IMR-90 (cell line): ENCODE results near the gene MEIS2. TPM values are rescaled to one million over a fixed set of nuclear protein-coding genes. Genes with fewer than 3 reads are reported as not detected.

Source experiments
- ATAC-seq: fragments of 200-7000 bp; cut with Tn5 transposase; 2 replicates; pipeline ENCODE4 v1.9.1; 2020; ENCODE audit warnings: low read depth, mild to moderate bottlenecking, moderate library complexity
- BruUV-seq: library from RNA; stranded (reverse); fragments of 400-500 nt; replicated peaks from 2 replicates; lab custom pipeline; 2021; lab: Mats Ljungman, UMichigan
- CTCF ChIA-PET: fragments of 300-600 bp; formaldehyde crosslinking; extraction: SDS; loops from one replicate; lab custom pipeline; 2021; ENCODE audit warnings: antibody characterized with exemption; lab: Yijun Ruan, JAX
- POLR2A ChIA-PET: fragments of 300-600 bp; sonication (Branson Sonifier 250); formaldehyde crosslinking; loops from one replicate; lab custom pipeline; 2022; ENCODE audit warnings: antibody characterized with exemption; ENCODE audit not compliant: unreplicated experiment; lab: Charles Lee
- DNase-seq: peaks from one replicate; pipeline ENCODE4 v3.0.0; 2013
- H2AFZ ChIP-seq: replicated peaks from 2 replicates; pipeline ENCODE3; 2013; ENCODE audit warnings: low read length, mild to moderate bottlenecking; ENCODE audit not compliant: poor library complexity
- H2AK5ac ChIP-seq: 2 replicates; pipeline ENCODE4 v1.6.1; 2013; ENCODE audit warnings: low read depth, low read length, inconsistent platforms
- H2AK9ac ChIP-seq: replicated peaks from 2 replicates; pipeline ENCODE3; 2013; ENCODE audit warnings: mild to moderate bottlenecking, low read depth, low read length, moderate library complexity; ENCODE audit not compliant: poor library complexity
- H2BK120ac ChIP-seq: 2 replicates; pipeline ENCODE4 v1.6.1; 2013; ENCODE audit warnings: low read depth, low read length, inconsistent platforms
- H2BK15ac ChIP-seq: 3 replicates; pipeline ENCODE4 v1.6.1; 2013; ENCODE audit warnings: low read depth, low read length, inconsistent platforms
- H2BK20ac ChIP-seq: 2 replicates; pipeline ENCODE4 v1.6.1; 2013; ENCODE audit warnings: low read depth, mild to moderate bottlenecking, inconsistent platforms, low read length, moderate library complexity
- H2BK5ac ChIP-seq: 2 replicates; pipeline ENCODE4 v1.6.1; 2013; ENCODE audit warnings: mild to moderate bottlenecking, low read depth, low read length, inconsistent platforms; ENCODE audit not compliant: poor library complexity, severe bottlenecking
- H3K14ac ChIP-seq: replicated peaks from 2 replicates; pipeline ENCODE4 v1.6.1; 2013; ENCODE audit warnings: low read depth, low read length, inconsistent platforms
- H3K18ac ChIP-seq: 2 replicates; pipeline ENCODE4 v1.6.1; 2013; ENCODE audit warnings: low read depth, low read length, control low read depth
- H3K23ac ChIP-seq: 2 replicates; pipeline ENCODE4 v1.6.1; 2013; ENCODE audit warnings: low read depth, low read length, inconsistent platforms
- H3K27ac ChIP-seq: 2 replicates; pipeline ENCODE4 v1.5.1; 2013; ENCODE audit warnings: mild to moderate bottlenecking, control low read depth, low read length; ENCODE audit not compliant: insufficient read depth
- H3K27me3 ChIP-seq: 2 replicates; pipeline ENCODE4 v1.6.1; 2013; ENCODE audit warnings: low read length; ENCODE audit not compliant: control insufficient read depth, insufficient read depth
- H3K36me3 ChIP-seq: 2 replicates; pipeline ENCODE4 v1.6.1; 2013; ENCODE audit warnings: low read length, mixed read lengths; ENCODE audit not compliant: control insufficient read depth, insufficient read depth
- H3K4ac ChIP-seq: 2 replicates; pipeline ENCODE4 v1.6.1; 2013; ENCODE audit warnings: low read depth, low read length, inconsistent platforms
- H3K4me1 ChIP-seq: 2 replicates; pipeline ENCODE4 v1.6.1; 2013; ENCODE audit warnings: low read length, mixed read lengths; ENCODE audit not compliant: control insufficient read depth, insufficient read depth
- H3K4me2 ChIP-seq: 2 replicates; pipeline ENCODE4 v1.6.1; 2013; ENCODE audit warnings: low read depth, mild to moderate bottlenecking, control low read depth, low read length, moderate library complexity
- H3K4me3 ChIP-seq: 2 replicates; pipeline ENCODE4 v1.5.1; 2013; ENCODE audit warnings: low read depth, mild to moderate bottlenecking, control low read depth, low read length, moderate library complexity; ENCODE audit not compliant: insufficient read depth
- H3K56ac ChIP-seq: 2 replicates; pipeline ENCODE4 v1.6.1; 2013; ENCODE audit warnings: low read length, inconsistent platforms; ENCODE audit not compliant: insufficient read depth; ENCODE audit errors: extremely low read depth
- H3K79me1 ChIP-seq, 2 experiments: 2 replicates each; pipeline ENCODE4 v1.6.1; 2013; ENCODE audit warnings: low read length in 2 of 2, inconsistent platforms in 1 of 2, low read depth in 1 of 2
- H3K9ac ChIP-seq: 2 replicates; pipeline ENCODE4 v1.6.1; 2013; ENCODE audit warnings: low read depth, low read length, control low read depth
- H3K9me1 ChIP-seq: 2 replicates; pipeline ENCODE4 v1.6.1; 2013; ENCODE audit warnings: low read length, inconsistent platforms; ENCODE audit not compliant: insufficient read depth
- H3K9me3 ChIP-seq: 2 replicates; pipeline ENCODE4 v1.6.1; 2013; ENCODE audit warnings: low read length; ENCODE audit not compliant: control insufficient read depth, insufficient read depth
- H4K20me1 ChIP-seq: 2 replicates; pipeline ENCODE4 v1.6.1; 2013; ENCODE audit warnings: low read length, inconsistent platforms; ENCODE audit not compliant: insufficient read depth
- H4K5ac ChIP-seq: 2 replicates; pipeline ENCODE4 v1.6.1; 2013; ENCODE audit warnings: mild to moderate bottlenecking, low read depth, low read length, control low read depth
- H4K8ac ChIP-seq, 2 experiments: 2 replicates each; pipeline ENCODE4 v1.6.1; 2013; ENCODE audit warnings: low read depth in 2 of 2, low read length in 2 of 2, control low read depth in 1 of 2, inconsistent platforms in 1 of 2
- H4K91ac ChIP-seq: 2 replicates; pipeline ENCODE4 v1.6.1; 2013; ENCODE audit warnings: low read depth, low read length, inconsistent platforms; ENCODE audit not compliant: insufficient read depth
- BHLHE40 ChIP-seq: fragments of 150-350 bp; IDR thresholded peaks from 2 replicates; pipeline ENCODE4 v1.6.1; 2016; ENCODE audit warnings: mild to moderate bottlenecking, low read depth, low read length
- CEBPB ChIP-seq: IDR thresholded peaks from 2 replicates; pipeline ENCODE4 v1.6.1; 2012; ENCODE audit warnings: low read depth, low read length, improper control_type of control experiment
- FOS ChIP-seq: fragments of 150-350 bp; IDR thresholded peaks from 2 replicates; pipeline ENCODE4 v1.6.1; 2016; ENCODE audit warnings: low read depth, low read length
- MAFK ChIP-seq: IDR thresholded peaks from 2 replicates; pipeline ENCODE4 v1.6.1; 2012; ENCODE audit warnings: low read depth, low read length, improper control_type of control experiment
- MAZ ChIP-seq: IDR thresholded peaks from 2 replicates; pipeline ENCODE4 v1.6.1; 2012; ENCODE audit warnings: low read depth, mild to moderate bottlenecking, low read length, improper control_type of control experiment, moderate library complexity, borderline replicate concordance
- RAD21 ChIP-seq: IDR thresholded peaks from 2 replicates; pipeline ENCODE4 v1.6.1; 2012; ENCODE audit warnings: low read length, improper control_type of control experiment
- RCOR1 ChIP-seq: IDR thresholded peaks from 2 replicates; pipeline ENCODE4 v1.6.1; 2012; ENCODE audit warnings: mild to moderate bottlenecking, low read length, improper control_type of control experiment; ENCODE audit not compliant: insufficient replicate concordance
- RFX5 ChIP-seq: IDR thresholded peaks from 2 replicates; pipeline ENCODE4 v1.8.0; 2012; ENCODE audit warnings: low read depth, mild to moderate bottlenecking, low read length, moderate library complexity
- WGBS, 2 experiments: methylation state at CpG; one replicate each; pipeline versions ENCODE4 v1.1.5 to v1.1.7; 2013; ENCODE audit warnings: missing lambda C conversion rate in 2 of 2; ENCODE audit not compliant: insufficient read length in 1 of 2; ENCODE audit errors: extremely low coverage in 2 of 2; 5-methylcytosine and 5-hydroxymethylcytosine counted together
- dilution Hi-C: fragments of 300-500 bp; cut with HindIII; formaldehyde crosslinking; loops from one replicate; pipeline ENCODE4 v1.14.3; 2018; ENCODE audit warnings: low sequenced_read_pairs; ENCODE audit not compliant: unreplicated experiment
- in situ Hi-C: fragments of 300-500 bp; cut with MboI; formaldehyde crosslinking; loops from 3 replicates; pipeline ENCODE4 v1.14.3; 2019; ENCODE audit warnings: low sequenced_read_pairs, inconsistent platforms, mixed read lengths
- intact Hi-C: fragments of 100-400 bp; cut with micrococcal nuclease; formaldehyde crosslinking; loops from 2 replicates; pipeline ENCODE4 v1.10.0; 2022
- polyA plus RNA-seq, 3 experiments: library from polyadenylated mRNA; depleted of rRNA; stranded (reverse); fragments of >200 nt; gene quantifications; 2 replicates each; pipeline ENCODE4 v1.2.3, GENCODE V29; 2012; ENCODE audit warnings: low replicate concordance in 1 of 3
- total RNA-seq: library from RNA; depleted of rRNA; stranded (reverse); fragments of >200 nt; gene quantifications from 2 replicates; pipeline ENCODE4 v1.2.3, GENCODE V29; 2012
- TF ChIP-seq, protein P1 (sequence below): fragments of 150-350 bp; IDR thresholded peaks from 2 replicates; pipeline ENCODE4 v1.6.1; 2017; ENCODE audit warnings: mild to moderate bottlenecking, antibody characterized with exemption, low read length, low read depth

The MEIS2 gene
- total and polyA plus RNA-seq, 2 of the 4 experiments (the other 2 are of a cell fraction) = 70.1 to 71.3 TPM

DNA sequence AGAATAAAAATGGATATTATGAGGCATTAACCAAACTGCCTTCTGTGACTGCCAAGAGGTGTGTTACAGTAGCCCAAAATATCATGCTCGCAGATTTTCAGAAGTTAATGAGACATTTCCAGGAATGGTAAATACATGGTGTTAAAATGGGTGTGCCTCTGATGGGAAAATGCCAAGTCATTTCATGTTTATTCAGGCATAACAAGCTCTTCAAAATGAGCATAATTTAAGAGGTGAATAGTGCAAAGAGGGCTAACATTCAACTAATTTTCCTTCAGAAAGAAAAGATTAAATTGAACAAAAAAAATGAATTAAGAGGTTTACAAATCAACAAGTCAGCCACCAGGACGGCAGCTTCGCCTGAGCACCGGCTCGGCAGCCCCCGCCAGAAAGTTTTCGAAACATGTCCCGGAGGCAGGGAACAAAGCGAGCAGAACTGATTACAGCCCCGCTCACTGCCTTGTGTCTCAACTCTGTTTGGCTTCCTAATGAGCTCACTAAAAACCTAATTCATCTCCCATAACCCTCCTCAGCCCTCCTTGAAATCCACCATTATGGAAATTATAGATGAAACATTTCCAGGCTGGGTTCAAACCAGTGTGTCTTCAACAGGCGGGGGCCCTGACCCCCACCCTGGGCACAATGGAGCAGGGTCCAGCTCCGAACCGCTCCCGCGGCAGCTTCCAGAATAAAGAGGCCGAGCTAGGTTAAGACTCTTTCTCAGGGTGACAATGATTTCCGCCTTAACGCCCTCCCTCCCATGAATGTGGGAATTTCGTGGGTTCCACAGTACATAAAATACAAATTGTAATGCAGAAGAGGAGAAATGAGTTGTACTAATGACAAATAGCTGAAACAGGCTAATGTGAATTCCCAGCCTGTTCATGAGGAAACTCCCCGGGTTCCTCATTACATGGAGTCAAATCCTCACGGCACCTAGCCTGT lies 43.9 kb downstream of the MEIS2 start (continued):
- TF ChIP-seq, protein P1, sequence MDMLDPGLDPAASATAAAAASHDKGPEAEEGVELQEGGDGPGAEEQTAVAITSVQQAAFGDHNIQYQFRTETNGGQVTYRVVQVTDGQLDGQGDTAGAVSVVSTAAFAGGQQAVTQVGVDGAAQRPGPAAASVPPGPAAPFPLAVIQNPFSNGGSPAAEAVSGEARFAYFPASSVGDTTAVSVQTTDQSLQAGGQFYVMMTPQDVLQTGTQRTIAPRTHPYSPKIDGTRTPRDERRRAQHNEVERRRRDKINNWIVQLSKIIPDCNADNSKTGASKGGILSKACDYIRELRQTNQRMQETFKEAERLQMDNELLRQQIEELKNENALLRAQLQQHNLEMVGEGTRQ = no peak
- TF ChIP-seq RFX5 = no peak

DNA sequence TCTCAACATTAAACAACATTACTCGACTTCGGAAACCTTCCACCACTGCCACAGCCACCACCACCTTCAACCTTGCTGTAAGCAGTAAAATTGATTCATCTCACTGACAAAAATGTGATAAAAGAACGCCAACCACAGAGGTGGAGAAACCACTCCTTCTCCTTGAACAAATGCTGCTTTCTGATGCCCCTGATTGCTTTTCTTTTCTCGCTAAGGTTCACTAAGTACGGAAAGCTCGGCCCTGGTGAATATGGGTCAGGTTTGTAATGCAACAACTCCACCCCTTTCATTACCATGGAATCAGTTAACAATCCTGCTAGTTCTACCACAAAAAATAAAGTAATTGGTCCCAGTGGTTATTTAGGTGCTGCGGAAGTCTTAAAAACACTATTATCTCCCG lies 44.9 kb downstream of the MEIS2 start:
- Histone ChIP-seq H3K18ac (no peak overlapping the region), H2BK20ac (no peak overlapping the region), H3K4ac (no peak overlapping the region), H3K27me3 (no peaks in the 10 kb centered on the region), H2BK120ac (no peak overlapping the region), H2BK5ac (no peak overlapping the region), H3K27ac (no peak overlapping the region), H3K14ac (no peak overlapping the region), H3K79me1 (peaks cover 38 to 71% of the 10 kb centered on the region in 2 experiments), H2AK5ac (0 out of 2 replicates have a peak overlapping the region, but pooled peaks have one; percentile 4), H4K20me1 (no peaks in the 10 kb centered on the region), H4K5ac (no peak overlapping the region), H3K23ac (no peak overlapping the region), H3K9ac (no peak overlapping the region), H3K4me1 (peaks cover 11% of the 10 kb centered on the region), H4K8ac (no peak overlapping the region), H3K4me2 (no peak overlapping the region), H3K9me3 (no peaks in the 10 kb centered on the region), H3K36me3 (no peaks in the 10 kb centered on the region; the same call in none of the 2 replicates), H3K9me1 (peaks cover 6% of the 10 kb centered on the region), H3K56ac (no peak overlapping the region), H2AK9ac (no peak overlapping the region), H3K4me3 (no peak overlapping the region), H4K91ac (no peak overlapping the region), H2AFZ (no peak overlapping the region), H2BK15ac (no peak overlapping the region)
- BruUV-seq = no TSS peak
- DNase-seq (no peak), ATAC-seq (no peak)
- ChIA-PET CTCF (no interaction called here), POLR2A (no interaction called here)
- dilution Hi-C loops = no loop called here
- intact Hi-C loops = no loop called here
- WGBS, 2 experiments = no CpG with 5 or more reads among the region's 8 CpGs
- in situ Hi-C loops = loop anchor here (25.0 kb wide), 1 partner anchor 832 kb away; no protein-coding TSS in a partner anchor
- no peak for TF ChIP-seq RFX5
- TF ChIP-seq RAD21 = no peak
- no peak for TF ChIP-seq MAFK
- TF ChIP-seq MAZ = no peak
- TF ChIP-seq, protein P1 = no peak
- no peak for TF ChIP-seq BHLHE40
- TF ChIP-seq FOS = no peak
- TF ChIP-seq RCOR1 = no peak
- no peak for TF ChIP-seq CEBPB
